NCI-H2171 treated with DMSO at 0.1 percent for 48 hours (cell line): ENCODE measurements around the gene OSBPL8.
"Not testable (repeated sequence)": the region's sequence is repeated elsewhere in the genome, so short reads cannot be mapped to it uniquely, and the experiment has no call there.

Experiments used
- DNase-seq: peaks from one replicate; lab custom pipeline; 2025; lab: John Stamatoyannopoulos, UW

The OSBPL8 gene

GRCh38 chr12:76529226-76529918, 30.2 kb downstream of the OSBPL8 start:
- no peak for DNase-seq

DNA sequence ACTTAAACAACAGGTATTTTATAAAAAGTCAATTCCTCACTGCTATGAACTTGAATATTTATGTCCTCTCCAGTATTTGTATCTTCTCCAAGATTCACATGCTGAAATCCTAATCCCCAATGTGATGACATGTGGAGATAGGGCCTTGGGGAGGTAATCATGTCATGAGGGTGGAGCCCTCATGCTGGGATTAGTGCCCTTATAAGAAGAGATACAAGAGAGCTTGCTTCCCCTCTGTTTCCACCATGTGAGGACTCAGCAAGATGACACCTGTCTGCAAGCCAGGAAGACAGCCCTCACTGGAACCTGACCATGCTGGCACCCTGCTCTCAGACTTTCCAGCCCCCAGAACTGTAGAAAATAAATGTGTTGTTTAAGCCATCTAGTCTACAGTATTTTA, 36.2 kb downstream of the OSBPL8 start:
- no peak for DNase-seq

DNA sequence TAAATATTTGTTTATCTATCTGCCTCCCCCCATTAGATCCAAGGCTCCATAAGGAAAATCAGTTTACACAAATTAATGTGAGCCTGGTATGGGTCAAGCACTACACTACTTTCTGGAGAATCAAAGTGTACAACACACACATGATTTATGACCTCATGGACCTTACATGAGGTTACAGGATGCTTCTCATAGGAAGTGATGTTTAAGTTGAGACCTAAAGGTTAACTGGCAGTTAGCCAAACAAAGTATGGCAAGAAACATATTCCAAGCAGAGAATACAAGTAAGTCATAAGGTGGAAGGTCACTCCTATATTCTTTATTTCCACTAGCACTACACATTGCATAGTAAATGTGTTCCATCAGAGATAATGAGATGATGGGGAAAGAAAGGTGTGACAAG, 39.2 kb downstream of the OSBPL8 start:
- DNase-seq, result no peak

DNA sequence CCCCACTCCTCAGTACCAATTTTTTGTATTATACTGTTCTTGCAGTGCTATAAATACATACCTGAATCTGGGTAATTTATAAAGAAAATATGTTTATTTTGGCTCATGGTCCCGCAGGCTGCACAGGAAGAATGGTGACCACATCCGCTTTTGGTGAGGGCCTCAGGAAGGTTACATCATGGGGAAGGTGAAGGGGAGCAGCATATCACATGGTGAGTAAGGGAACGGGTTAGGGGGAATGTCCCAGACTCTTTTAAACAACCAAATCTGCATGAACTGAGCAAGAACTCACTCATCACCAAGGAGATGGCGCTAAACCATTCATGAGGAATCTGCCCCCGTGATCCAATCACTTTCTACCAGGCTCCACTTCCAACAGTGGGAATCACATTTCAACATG, 40.0 kb downstream of the OSBPL8 start:
- DNase-seq, result no peak

DNA sequence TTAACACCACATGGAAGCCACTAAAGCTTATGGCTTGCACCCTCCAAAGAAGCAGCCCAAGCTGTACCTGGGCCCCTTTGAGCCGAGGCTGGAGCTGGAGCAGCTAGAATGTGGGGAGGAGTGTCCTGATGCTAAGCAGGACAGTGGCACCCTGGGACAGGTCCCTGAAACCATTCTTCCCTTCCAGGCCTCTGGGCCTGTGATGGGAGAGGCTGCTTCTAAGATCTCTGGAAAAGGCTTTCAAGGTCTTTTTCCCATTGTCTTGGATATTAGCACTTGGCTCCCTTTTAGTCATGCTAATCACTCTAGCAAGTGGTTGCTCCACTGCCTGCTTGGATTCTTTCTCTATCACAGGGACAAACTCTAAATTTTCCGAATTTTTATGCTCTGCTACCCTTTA, 40.9 kb downstream of the OSBPL8 start:
- no peak for DNase-seq

DNA sequence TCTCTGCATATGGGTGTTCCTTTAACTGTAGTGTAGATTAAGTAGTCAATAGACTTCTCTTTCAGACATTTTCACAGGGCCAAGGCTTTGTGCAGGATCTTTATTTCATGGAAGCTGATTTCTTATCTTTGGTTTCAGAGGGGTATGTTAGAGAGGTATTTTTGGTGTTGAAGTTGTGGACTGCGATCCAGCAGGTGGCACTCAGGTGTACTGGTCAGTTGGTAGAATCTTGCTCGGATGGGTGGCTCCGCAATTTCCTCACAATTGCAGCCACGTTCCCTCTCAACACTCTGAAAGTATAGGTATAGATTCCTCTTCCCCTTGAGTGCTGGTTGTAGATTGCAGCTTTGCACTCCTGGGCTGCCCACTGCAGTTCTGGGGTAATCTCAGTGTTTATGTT, 44.3 kb downstream of the OSBPL8 start:
- DNase-seq, result no peak

DNA sequence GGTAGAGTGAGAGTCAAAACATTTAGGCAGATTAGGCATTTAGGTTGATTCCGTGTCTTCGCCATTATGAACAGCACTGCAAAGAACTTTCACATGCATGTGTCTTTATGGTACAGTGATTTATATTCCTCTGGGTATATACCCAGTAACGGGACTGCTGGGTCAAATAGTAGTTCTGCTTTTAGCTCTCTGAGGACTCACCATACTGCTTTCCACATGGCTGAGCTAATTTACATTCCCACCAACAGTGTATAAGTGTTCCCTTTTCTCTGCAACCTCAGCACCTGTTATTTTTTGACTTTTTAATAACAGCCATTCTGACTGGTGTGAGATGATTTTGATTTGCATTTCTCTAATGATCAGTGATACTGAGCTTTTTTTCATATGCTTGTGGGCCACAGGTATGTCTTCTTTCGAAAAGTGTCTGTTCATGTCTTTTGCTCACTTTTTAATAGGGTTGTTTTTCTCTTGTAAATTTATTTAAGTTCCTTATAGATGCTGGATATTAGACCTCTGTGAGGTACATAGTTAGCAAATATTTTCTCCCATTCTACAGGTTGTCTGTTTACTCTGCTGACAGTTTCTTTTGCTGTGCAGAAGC, 48.4 kb downstream of the OSBPL8 start:
- not testable (repeated sequence) for DNase-seq

DNA sequence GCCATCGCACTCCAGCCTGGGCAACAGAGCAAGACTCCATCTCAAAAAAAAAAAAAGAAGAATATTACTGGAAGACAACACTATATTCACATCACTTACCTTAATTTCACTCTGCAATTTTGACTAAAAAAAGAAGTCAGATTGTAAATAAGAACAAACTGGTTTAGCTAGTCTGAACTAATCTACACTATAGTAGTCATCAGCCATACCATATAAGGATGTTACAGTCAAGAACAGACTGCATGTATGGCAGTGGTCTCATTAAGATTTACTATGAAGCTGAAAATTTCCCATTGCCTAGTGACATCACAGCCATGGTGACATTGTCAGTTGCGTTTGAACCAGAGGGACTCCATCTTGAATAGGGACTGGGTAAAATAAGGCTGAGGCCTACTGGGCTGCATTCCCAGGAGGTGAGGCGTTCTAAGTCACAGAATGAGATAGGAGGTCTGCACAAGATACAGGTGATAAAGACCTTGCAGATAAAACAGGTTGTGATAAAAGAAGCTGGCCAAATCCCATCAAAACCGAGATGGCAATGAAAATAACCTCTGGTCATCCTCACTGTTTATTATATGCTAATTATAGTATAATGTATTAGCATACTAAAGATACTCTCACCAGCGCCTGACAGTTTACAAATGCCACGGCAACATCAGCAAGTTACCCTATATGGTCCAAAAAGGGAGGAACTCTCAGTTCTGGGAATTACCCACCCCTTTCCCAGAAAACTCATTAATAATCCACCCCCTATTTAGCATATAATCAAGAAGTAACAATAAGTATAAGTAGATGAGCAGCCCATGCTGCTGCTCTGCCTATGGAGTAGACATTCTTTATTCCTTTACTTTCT, 51.2 kb downstream of the OSBPL8 start:
- DNase-seq, result no peak

- DNase-seq, result no peak
Measured at GRCh38 chr12:76506149-76506548, 53.4 kb downstream of the OSBPL8 start.

- DNase-seq, result no peak
Measured at GRCh38 chr12:76505050-76505449, 54.5 kb downstream of the OSBPL8 start.

DNA sequence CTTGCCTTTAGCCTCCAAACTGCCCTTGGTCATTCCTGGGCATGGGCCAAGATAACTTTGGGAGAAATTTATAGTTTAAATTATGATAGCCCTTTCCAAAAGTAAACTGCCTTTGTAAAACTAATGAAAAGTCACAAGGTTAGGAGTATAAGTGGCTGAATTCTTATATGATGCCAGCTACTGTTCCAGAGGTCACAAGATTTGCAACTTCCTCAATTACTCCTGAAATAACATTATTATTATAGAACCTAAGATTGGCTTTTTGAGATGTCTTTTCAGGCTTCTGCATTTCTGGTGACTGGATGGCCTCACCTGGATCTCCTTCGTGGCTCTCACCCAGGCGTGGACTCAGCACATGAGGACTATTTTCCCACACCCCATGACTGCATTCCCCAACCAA, 55.0 kb downstream of the OSBPL8 start:
- no peak for DNase-seq

DNA sequence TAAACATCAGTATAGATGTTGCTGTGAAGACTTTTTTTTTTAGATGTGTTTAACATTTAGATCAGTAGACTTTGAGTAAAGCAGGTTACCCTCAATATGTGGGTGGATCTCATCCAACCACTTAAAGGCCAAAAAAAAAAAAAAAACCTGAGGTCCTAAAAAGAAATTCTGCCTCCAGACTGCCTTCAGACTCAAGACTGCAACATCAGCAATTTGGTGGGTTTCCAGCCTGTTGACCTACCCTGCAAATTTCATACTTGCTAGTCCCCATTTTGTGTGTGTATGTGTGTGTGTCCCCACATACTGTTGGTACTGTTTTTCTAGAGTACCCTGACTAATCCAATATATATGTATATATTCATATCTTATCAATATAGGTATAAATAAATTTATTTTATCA, 55.6 kb downstream of the OSBPL8 start:
- DNase-seq, result no peak

DNA sequence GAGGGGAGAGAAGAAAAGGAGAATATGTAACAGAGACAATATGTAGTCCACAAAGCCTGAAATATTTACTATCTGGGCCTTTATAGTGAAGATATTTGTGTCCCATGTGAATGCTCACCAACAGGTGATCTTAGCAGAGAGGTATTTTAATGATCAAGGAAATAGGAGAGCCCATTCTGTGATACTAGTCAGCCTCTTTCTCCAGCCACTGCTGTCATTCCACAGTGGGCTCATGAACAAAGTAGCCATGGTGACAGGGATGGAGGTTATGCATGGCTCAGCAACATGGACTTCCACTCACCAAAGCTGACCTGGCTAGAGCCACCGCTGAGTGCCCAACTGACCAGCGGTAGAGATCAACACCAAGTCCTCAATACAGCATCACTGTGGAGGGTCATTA, 58.2 kb downstream of the OSBPL8 start:
- DNase-seq, result no peak

GRCh38 chr12:76499136-76499535, 60.4 kb downstream of the OSBPL8 start:
- DNase-seq, result not testable (repeated sequence)

DNA sequence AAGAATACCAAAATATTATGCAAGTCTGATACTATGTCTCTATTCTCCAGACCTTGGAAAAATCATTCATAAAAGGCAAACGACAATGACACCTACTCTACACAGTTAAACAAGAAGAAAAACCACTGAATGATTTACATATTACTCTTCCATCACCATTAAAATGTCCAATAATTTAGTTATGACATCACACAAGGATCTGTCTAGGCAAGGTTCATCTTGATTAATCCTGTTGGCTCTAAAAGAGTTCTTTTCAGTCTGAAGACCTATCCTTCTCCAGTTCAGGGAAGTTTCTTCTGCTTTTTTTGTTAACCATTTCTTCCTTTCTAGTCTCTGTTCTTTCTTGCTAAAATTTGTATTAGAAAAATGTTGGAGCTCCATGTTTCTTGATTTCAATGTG, 64.0 kb downstream of the OSBPL8 start:
- DNase-seq, result no peak

DNA sequence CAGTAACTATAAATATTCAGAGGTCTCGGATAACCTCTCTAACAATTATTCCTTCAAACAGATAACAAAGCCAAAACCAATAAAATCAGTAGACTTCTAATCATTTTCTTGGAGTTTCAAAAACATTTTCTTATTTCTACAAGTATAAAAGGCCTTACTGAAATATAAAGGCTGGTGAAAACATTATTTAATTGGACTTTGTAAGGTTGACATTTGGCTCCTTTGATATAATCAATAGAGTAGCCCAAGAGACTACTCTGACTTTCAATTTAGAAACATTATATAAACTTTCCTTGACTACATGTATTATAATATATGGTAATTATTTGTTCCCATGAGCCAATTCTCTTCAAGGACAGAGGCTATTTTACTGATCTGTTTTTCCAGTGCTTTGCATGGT, 68.3 kb downstream of the OSBPL8 start:
- DNase-seq, result no peak

- no peak for DNase-seq
Measured at GRCh38 chr12:76490763-76491162, 68.8 kb downstream of the OSBPL8 start.

DNA sequence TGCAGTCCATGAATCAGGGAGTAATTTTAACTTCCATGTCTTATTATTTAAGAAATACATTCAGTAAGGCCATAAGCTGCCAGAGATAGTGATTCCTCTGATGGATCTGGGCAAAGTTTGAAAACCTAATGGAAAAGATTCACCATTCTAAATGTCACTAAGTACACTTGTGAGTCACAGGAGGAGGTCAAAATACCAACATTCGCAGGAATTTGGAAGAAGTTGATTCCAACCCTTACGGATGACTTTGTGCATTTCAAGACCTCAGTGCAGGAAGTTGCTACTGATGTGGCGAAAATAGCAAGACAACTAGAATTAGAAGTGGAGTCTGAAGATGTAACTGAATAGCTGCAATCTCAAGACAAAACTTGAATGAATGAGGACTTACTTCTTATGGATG, 69.8 kb downstream of the OSBPL8 start:
- DNase-seq, result no peak

DNA sequence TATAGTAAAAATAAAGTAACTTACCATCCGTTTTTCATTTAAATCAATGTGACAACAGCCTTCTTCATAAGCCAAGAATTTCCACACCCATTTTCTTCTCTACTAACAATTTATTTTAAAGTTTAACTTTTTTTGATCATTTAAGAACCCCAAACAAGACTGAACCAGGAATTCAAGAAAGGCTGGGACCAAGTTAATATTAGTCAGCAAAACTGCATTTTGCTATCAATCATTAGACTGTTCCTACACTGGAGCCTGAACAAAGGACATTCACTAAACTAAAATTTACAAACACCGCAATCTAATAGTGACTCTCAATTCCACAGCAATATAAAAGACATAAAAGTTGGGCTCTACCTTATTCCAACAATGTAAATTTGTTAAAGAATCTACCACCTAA, 73.6 kb downstream of the OSBPL8 start:
- DNase-seq, result no peak

- DNase-seq, result no peak
Measured at GRCh38 chr12:76480796-76481195, 78.8 kb downstream of the OSBPL8 start.

DNA sequence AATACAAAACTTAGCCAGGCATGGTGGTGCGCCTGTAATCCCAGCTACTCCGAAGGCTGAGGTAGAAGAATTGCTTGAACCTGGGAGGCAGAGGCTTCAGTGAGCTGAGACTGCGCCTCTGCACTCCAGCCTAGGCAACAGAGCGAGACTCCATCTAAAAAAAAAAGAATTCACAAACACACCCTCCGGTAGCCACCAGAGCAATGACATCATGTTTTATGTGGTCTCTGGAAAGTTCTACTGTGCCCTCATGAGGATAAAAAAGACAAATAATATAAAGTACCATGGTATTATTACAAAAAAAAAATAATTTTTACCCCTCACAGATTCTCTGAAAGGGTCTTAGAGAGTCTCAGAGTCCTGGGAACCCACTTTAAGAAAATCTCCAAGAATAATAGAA, 81.5 kb downstream of the OSBPL8 start:
- no peak for DNase-seq

DNA sequence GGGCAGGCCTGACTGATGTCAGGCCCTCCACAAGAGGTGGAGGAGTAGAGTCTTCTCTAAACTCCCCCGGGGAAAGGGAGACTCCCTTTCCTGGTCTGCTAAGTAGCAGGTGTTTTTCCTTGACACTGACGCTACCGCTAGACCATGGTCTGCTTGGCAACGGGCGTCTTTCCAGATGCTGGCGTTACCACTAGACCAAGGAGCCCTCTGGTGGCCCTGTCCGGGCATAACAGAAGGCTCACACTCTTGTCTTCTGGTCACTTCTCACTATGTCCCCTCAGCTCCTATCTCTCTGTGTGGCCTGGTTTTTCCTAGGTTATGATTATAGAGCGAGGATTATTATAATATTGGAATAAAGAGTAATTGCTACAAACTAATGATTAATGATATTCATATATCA, 86.7 kb downstream of the OSBPL8 start:
- DNase-seq, result not testable (repeated sequence)

DNA sequence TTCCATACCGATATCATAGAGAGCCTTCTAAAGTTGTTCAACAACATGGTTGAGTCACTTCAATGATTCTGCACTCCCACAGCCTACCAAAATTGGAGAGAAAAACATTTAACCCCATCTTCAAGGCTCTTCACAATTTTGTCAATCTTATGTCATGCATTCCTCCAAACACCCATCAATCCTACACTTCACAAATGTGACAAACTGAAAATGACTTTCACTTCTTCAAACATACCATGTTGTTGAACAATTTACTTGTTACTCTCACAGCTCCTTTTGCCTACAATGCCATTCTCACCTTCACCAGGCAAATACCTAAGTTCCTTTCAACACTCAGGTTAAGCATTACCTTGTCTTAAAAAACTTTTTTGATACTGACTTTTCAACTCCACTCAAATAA, 88.0 kb downstream of the OSBPL8 start:
- DNase-seq, result no peak
